ENCODE measurements around the gene CNKSR2. TPM values are rescaled to one million over a fixed set of nuclear protein-coding genes. Genes with fewer than 3 reads are reported as not detected.

CNKSR2 gene
- total RNA-seq, 1 experiment from 2014 or later, result 0.06 TPM

GRCh38 chrX:21666679-21667078 lies 292.5 kb downstream of the CNKSR2 start:
- DNase-seq (ENCODE audit: low read depth), result peak; percentile 34

- no peak for DNase-seq (ENCODE audit: low read depth)
Observed at GRCh38 chrX:21674430-21675186, 300.4 kb downstream of the CNKSR2 start.

GRCh38 chrX:21675931-21676330 lies 301.7 kb downstream of the CNKSR2 start:
- no peak for DNase-seq (ENCODE audit: low read depth)

GRCh38 chrX:21678048-21678612 lies 303.9 kb downstream of the CNKSR2 start:
- no peak for DNase-seq (ENCODE audit: low read depth)

GRCh38 chrX:21683941-21684340 lies 309.7 kb downstream of the CNKSR2 start:
- peak; percentile 20 for DNase-seq (ENCODE audit: low read depth)

GRCh38 chrX:21691512-21692018 lies 317.3 kb downstream of the CNKSR2 start:
- DNase-seq (ENCODE audit: low read depth), result no peak

- DNase-seq (ENCODE audit: low read depth), result no peak
Observed at GRCh38 chrX:21698272-21698671, 324.1 kb downstream of the CNKSR2 start.

- DNase-seq (ENCODE audit: low read depth), result no peak
Observed at GRCh38 chrX:21699136-21699535, 324.9 kb downstream of the CNKSR2 start.

GRCh38 chrX:21700275-21700674 lies 326.1 kb downstream of the CNKSR2 start:
- DNase-seq (ENCODE audit: low read depth), result no peak

GRCh38 chrX:21700967-21701366 lies 326.7 kb downstream of the CNKSR2 start:
- no peak for DNase-seq (ENCODE audit: low read depth)

- no peak for DNase-seq (ENCODE audit: low read depth)
Observed at GRCh38 chrX:21702725-21703124, 328.5 kb downstream of the CNKSR2 start.
